H9 (cell line): ENCODE measurements around the gene TBRG1. TPM values are rescaled to one million over a fixed set of nuclear protein-coding genes. Genes with fewer than 3 reads are reported as not detected.

ENCODE experiments used
- DNase-seq: peaks from one replicate; pipeline ENCODE4 v3.0.0-alpha.2; 2017
- H2AFZ ChIP-seq: one replicate; pipeline ENCODE4 v1.6.1; 2013; ENCODE audit warnings: mild to moderate bottlenecking, low read length, control low read depth, moderate library complexity
- H2AK5ac ChIP-seq: 2 replicates; pipeline ENCODE4 v1.6.1; 2013; ENCODE audit warnings: low read length, control low read depth, mixed read lengths; ENCODE audit not compliant: insufficient read length
- H2BK120ac ChIP-seq: one replicate; pipeline ENCODE4 v1.6.1; 2013; ENCODE audit warnings: low read depth, mild to moderate bottlenecking, low read length, control low read depth, inconsistent platforms; ENCODE audit not compliant: poor library complexity, severe bottlenecking
- H2BK12ac ChIP-seq: 2 replicates; pipeline ENCODE4 v1.6.1; 2013; ENCODE audit warnings: low read length, control low read depth, mixed read lengths, low read depth; ENCODE audit not compliant: insufficient read length
- H2BK15ac ChIP-seq: 2 replicates; pipeline ENCODE4 v1.6.1; 2013; ENCODE audit warnings: low read depth, low read length, control low read depth
- H2BK20ac ChIP-seq: one replicate; pipeline ENCODE4 v1.6.1; 2013; ENCODE audit warnings: low read depth, mild to moderate bottlenecking, low read length, control low read depth, inconsistent platforms; ENCODE audit not compliant: poor library complexity, severe bottlenecking
- H2BK5ac ChIP-seq: 2 replicates; pipeline ENCODE4 v1.6.1; 2013; ENCODE audit warnings: low read length, control low read depth, mixed read lengths; ENCODE audit not compliant: insufficient read length
- H3K14ac ChIP-seq: 2 replicates; pipeline ENCODE4 v1.6.1; 2013; ENCODE audit warnings: low read length, control low read depth; ENCODE audit not compliant: insufficient read depth
- H3K18ac ChIP-seq: 2 replicates; pipeline ENCODE4 v1.6.1; 2013; ENCODE audit warnings: low read depth, mild to moderate bottlenecking, mixed read lengths, low read length, control low read depth; ENCODE audit not compliant: insufficient read length
- H3K23ac ChIP-seq: 2 replicates; pipeline ENCODE4 v1.6.1; 2013; ENCODE audit warnings: low read length, control low read depth, mixed read lengths, low read depth; ENCODE audit not compliant: insufficient read length
- H3K23me2 ChIP-seq: 2 replicates; pipeline ENCODE4 v1.6.1; 2013; ENCODE audit warnings: low read depth, mild to moderate bottlenecking, mixed read lengths, low read length, control low read depth; ENCODE audit not compliant: insufficient read length, poor library complexity, severe bottlenecking
- H3K27ac ChIP-seq: 2 replicates; pipeline ENCODE4 v1.5.1; 2013; ENCODE audit warnings: low read length, control low read depth, mixed read lengths, low read depth; ENCODE audit not compliant: insufficient read length
- H3K27me3 ChIP-seq: 2 replicates; pipeline ENCODE4 v1.6.1; 2013; ENCODE audit warnings: low read length, control low read depth, inconsistent platforms; ENCODE audit not compliant: insufficient read depth
- H3K4ac ChIP-seq: 2 replicates; pipeline ENCODE4 v1.6.1; 2013; ENCODE audit warnings: low read depth, mild to moderate bottlenecking, control low read depth, inconsistent platforms, low read length, moderate library complexity
- H3K4me1 ChIP-seq: 2 replicates; pipeline ENCODE4 v1.6.1; 2013; ENCODE audit warnings: low read length, control low read depth, inconsistent platforms; ENCODE audit not compliant: insufficient read depth
- H3K4me2 ChIP-seq: 2 replicates; pipeline ENCODE4 v1.6.1; 2013; ENCODE audit warnings: low read length, control low read depth, mixed read lengths; ENCODE audit not compliant: insufficient read length, insufficient read depth
- H3K56ac ChIP-seq: 2 replicates; pipeline ENCODE4 v1.6.1; 2013; ENCODE audit warnings: low read depth, mild to moderate bottlenecking, mixed read lengths, low read length, control low read depth; ENCODE audit not compliant: insufficient read length
- H3K79me1 ChIP-seq: 2 replicates; pipeline ENCODE4 v1.6.1; 2013; ENCODE audit warnings: low read depth, mild to moderate bottlenecking, moderate library complexity, low read length, control low read depth, inconsistent platforms; ENCODE audit not compliant: insufficient read depth, poor library complexity, severe bottlenecking
- H3K79me2 ChIP-seq: 2 replicates; pipeline ENCODE4 v1.6.1; 2013; ENCODE audit warnings: low read length, control low read depth, inconsistent platforms; ENCODE audit not compliant: insufficient read depth
- H3K9ac ChIP-seq: 2 replicates; pipeline ENCODE4 v1.6.1; 2013; ENCODE audit warnings: low read length, control low read depth, mixed read lengths; ENCODE audit not compliant: insufficient read length; ENCODE audit errors: extremely low read depth
- H3K9me3 ChIP-seq: one replicate; pipeline ENCODE4 v1.6.1; 2013; ENCODE audit warnings: low read depth, low read length, inconsistent platforms; ENCODE audit not compliant: control insufficient read depth
- H3T11ph ChIP-seq: one replicate; pipeline ENCODE4 v1.6.1; 2013; ENCODE audit warnings: mild to moderate bottlenecking, low read length, control low read depth, inconsistent platforms
- H4K20me1 ChIP-seq: one replicate; pipeline ENCODE4 v1.6.1; 2013; ENCODE audit not compliant: control insufficient read depth, insufficient read length, insufficient read depth
- H4K5ac ChIP-seq: 2 replicates; pipeline ENCODE4 v1.6.1; 2013; ENCODE audit warnings: low read depth, mild to moderate bottlenecking, mixed read lengths, low read length, control low read depth; ENCODE audit not compliant: insufficient read length
- H4K8ac ChIP-seq: replicated peaks from 2 replicates; pipeline ENCODE4 v1.6.1; 2013; ENCODE audit warnings: low read length, control low read depth, mixed read lengths, low read depth; ENCODE audit not compliant: insufficient read length
- H4K91ac ChIP-seq: 2 replicates; pipeline ENCODE4 v1.6.1; 2013; ENCODE audit warnings: low read depth, mild to moderate bottlenecking, moderate library complexity, mixed read lengths, low read length, control low read depth; ENCODE audit not compliant: insufficient read length
- H3K27ac Mint-ChIP-seq, 3 experiments: 2 replicates in 2 of 3; 3 replicates in 1 of 3; pipeline ENCODE4 v1.8.0; 2020 to 2021; ENCODE audit warnings: mixed read lengths in 3 of 3, mild to moderate bottlenecking in 1 of 3, moderate library complexity in 1 of 3
- H3K27me3 Mint-ChIP-seq: 2 replicates; pipeline ENCODE4 v1.8.0; 2021; ENCODE audit warnings: low read depth, mild to moderate bottlenecking, moderate library complexity, mixed read lengths
- H3K36me3 Mint-ChIP-seq, 3 experiments: 2 replicates in 2 of 3; 3 replicates in 1 of 3; pipeline ENCODE4 v1.8.0; 2020 to 2021; ENCODE audit warnings: low read depth in 3 of 3, mixed read lengths in 3 of 3; ENCODE audit not compliant: insufficient read depth in 1 of 3
- H3K4me1 Mint-ChIP-seq, 2 experiments: 2 replicates each; pipeline ENCODE4 v1.8.0; 2020; ENCODE audit warnings: mixed read lengths in 2 of 2
- H3K4me3 Mint-ChIP-seq, 2 experiments: 2 replicates in 1 of 2; 3 replicates in 1 of 2; pipeline ENCODE4 v1.8.0; 2020 to 2021; ENCODE audit warnings: mild to moderate bottlenecking in 2 of 2, mixed read lengths in 2 of 2, moderate library complexity in 1 of 2
- H3K9me3 Mint-ChIP-seq, 2 experiments: 2 replicates in 1 of 2; 3 replicates in 1 of 2; pipeline ENCODE4 v1.8.0; 2020; ENCODE audit warnings: mild to moderate bottlenecking in 2 of 2, mixed read lengths in 2 of 2, moderate library complexity in 1 of 2
- WGBS: extraction: QIAGEN DNeasy Blood & Tissue Kit; methylation state at CpG from one replicate; pipeline ENCODE4 v1.1.7; 2013; ENCODE audit warnings: missing lambda C conversion rate, low lambda C conversion rate, mixed read lengths; ENCODE audit not compliant: insufficient read length; ENCODE audit errors: extremely low coverage; 5-methylcytosine and 5-hydroxymethylcytosine counted together
- total RNA-seq: library from RNA; stranded (reverse); gene quantifications from 2 replicates; pipeline ENCODE4 v1.2.1, GENCODE V29; 2021
- TF ChIP-seq, protein P1 (sequence below): fragments of 200-600 bp; sonication (generic); conservative IDR thresholded peaks from 3 replicates; pipeline ENCODE4 v1.8.0; 2021; ENCODE audit warnings: antibody characterized with exemption, mild to moderate bottlenecking

Gene TBRG1
- total RNA-seq, 1 experiment from 2014 or later: 23.9 TPM

DNA sequence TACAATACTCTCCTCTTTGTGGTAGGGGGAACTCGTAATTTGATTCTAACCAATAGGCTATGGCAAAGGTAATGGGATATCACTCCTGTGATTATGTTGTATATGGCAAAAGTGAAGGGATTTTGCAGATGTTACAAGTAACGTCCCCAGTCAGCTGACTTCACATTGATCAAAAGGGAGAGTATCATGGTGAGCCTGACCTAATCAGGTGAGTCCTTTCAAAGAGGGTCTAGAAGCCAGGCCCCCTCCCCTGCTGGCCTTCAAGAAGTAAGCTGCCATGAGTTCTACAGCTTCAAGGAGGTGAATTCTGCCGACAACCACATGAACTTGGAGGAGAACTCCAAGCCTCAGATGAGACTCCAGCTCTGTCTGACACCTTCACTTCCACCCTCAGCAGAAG is 20.0 kb downstream of the TBRG1 start:
- H3K23me2 ChIP-seq: no peaks in the 10 kb centered on the region
- no peak overlapping the region for H4K91ac ChIP-seq
- Mint-ChIP-seq H3K4me1 (peaks cover 8 to 12% of the 10 kb centered on the region in 2 experiments), H3K9me3 (peaks cover 0 to 3% of the 10 kb centered on the region in 2 experiments; a peak in 1 of 5 replicates), H3K4me3 (no peak overlapping the region), H3K36me3 (peaks cover 0 to 26% (median 9%) of the 10 kb centered on the region in 3 experiments; a peak in 4 of 7 replicates), H3K27me3 (no peaks in the 10 kb centered on the region), H3K27ac (no peak overlapping the region; a peak in 1 of 7 replicates)
- H2AFZ ChIP-seq: no peak overlapping the region
- no peak overlapping the region for H3T11ph ChIP-seq
- no peaks in the 10 kb centered on the region for H3K27me3 ChIP-seq
- H2AK5ac ChIP-seq: no peak overlapping the region
- H3K18ac ChIP-seq: no peak overlapping the region
- no peaks in the 10 kb centered on the region for H3K79me1 ChIP-seq
- no peak for DNase-seq
- H3K79me2 ChIP-seq: no peaks in the 10 kb centered on the region
- H2BK5ac ChIP-seq: no peak overlapping the region
- H4K8ac ChIP-seq: no peak overlapping the region
- H2BK120ac ChIP-seq: no peak overlapping the region
- no peak overlapping the region for H2BK20ac ChIP-seq
- no peak overlapping the region for H2BK15ac ChIP-seq
- H3K9ac ChIP-seq: no peak overlapping the region
- no peak overlapping the region for H3K56ac ChIP-seq
- no peak overlapping the region for H3K4ac ChIP-seq
- no peak overlapping the region for H4K5ac ChIP-seq
- H4K20me1 ChIP-seq: no peaks in the 10 kb centered on the region
- H3K14ac ChIP-seq: no peak overlapping the region
- no CpG with 5 or more reads among the region's 3 CpGs for WGBS
- TF ChIP-seq, protein P1, sequence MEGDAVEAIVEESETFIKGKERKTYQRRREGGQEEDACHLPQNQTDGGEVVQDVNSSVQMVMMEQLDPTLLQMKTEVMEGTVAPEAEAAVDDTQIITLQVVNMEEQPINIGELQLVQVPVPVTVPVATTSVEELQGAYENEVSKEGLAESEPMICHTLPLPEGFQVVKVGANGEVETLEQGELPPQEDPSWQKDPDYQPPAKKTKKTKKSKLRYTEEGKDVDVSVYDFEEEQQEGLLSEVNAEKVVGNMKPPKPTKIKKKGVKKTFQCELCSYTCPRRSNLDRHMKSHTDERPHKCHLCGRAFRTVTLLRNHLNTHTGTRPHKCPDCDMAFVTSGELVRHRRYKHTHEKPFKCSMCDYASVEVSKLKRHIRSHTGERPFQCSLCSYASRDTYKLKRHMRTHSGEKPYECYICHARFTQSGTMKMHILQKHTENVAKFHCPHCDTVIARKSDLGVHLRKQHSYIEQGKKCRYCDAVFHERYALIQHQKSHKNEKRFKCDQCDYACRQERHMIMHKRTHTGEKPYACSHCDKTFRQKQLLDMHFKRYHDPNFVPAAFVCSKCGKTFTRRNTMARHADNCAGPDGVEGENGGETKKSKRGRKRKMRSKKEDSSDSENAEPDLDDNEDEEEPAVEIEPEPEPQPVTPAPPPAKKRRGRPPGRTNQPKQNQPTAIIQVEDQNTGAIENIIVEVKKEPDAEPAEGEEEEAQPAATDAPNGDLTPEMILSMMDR: no peak
- peaks cover 3% of the 10 kb centered on the region; the same call in 1 of the 2 replicates for H3K4me1 ChIP-seq
- H3K23ac ChIP-seq: no peak overlapping the region
- no peak overlapping the region for H3K4me2 ChIP-seq
- H2BK12ac ChIP-seq: no peak overlapping the region
- no peak overlapping the region for H3K27ac ChIP-seq
- H3K9me3 ChIP-seq: no peaks in the 10 kb centered on the region
